IPS DF 4.7 (cell line): ENCODE data around the gene LTA4H.

Source experiments
- DNase-seq: peaks from one replicate; pipeline ENCODE4 v3.0.0-alpha.2; 2013; ENCODE audit warnings: low spot score; ENCODE audit errors: extremely low read depth

LTA4H gene

DNA sequence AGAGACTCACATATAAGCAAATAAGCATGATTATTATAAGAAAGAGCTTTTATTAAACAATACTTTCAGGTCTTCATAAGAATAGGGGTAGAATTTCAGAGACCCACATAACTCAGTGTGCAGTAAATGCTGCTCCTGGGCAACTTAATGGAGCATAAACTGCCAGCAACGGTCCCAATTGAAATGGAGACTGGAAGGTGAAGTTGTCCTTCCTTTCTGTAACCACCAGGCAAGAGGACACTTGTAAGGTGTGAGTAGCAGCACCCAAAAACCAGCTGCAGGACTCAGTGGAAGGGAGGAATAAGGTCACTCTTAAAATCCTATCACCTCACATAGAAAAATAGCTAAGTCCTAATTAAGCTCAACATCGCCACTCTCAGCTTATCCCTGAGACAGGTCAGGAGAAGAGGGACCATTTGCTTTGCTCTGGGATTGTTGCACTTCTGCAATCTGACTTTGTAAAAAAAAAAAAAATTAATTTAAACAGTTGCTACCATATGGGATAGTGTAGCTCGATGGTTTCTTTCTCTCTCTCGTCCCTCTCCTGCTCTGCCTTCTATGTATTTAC is 22.7 kb upstream of the LTA4H start:
- no peak for DNase-seq

GRCh38 chr12:96056646-96057455 is 21.5 kb upstream of the LTA4H start:
- DNase-seq: no peak

- no peak for DNase-seq
These were observed 18.8 kb upstream of the LTA4H start for GRCh38 chr12:96054244-96054610.

- DNase-seq: no peak
These were observed 18.3 kb upstream of the LTA4H start for GRCh38 chr12:96053476-96054243.

- DNase-seq: no peak
These were observed 16.5 kb upstream of the LTA4H start for GRCh38 chr12:96051756-96052485.

GRCh38 chr12:96050139-96050538 is 14.8 kb upstream of the LTA4H start:
- no peak for DNase-seq

DNA sequence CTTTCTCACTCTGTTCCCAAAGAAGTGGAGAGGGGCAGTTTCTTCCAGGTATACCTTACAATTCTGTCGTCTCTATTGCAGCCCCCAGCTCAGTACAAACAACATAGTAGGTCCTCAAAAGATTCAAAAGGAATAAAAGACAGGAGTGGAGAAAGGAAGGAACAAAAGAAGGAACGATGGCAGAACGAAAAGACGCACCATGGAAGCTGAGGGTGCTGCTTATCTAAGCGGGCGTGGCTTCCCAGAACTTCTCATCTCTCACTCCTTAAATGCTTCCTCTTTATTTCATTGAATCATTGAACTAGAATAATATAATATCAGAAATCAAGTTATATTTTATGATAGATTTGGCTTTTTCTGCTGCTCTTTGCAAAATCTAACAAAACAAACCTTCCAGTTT is 13.7 kb upstream of the LTA4H start:
- DNase-seq: no peak

- no peak for DNase-seq
These were observed 13.1 kb upstream of the LTA4H start for GRCh38 chr12:96048393-96048969.

- DNase-seq: no peak
These were observed 12.1 kb upstream of the LTA4H start for GRCh38 chr12:96047229-96048211.

GRCh38 chr12:96046543-96047228 is 11.3 kb upstream of the LTA4H start:
- DNase-seq: no peak

DNA sequence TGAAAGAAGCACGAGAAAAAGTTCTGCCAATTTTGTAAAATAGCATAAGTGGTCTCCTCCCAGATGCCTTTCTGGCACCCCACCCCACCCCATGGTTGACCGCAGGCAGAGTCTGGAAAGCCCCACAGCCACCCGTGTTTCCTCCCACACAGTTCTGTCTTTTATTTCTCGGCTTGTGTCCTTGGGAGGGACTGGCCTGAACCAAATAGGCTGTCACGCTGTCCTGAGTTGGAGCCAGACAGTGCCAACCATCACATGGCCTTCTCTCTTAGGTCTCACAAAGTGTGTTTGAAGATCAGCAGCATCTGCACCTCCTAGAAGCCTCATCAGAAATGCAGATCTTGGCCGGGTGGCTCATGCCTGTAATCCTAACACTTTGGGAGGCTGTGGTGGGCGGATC is 10.2 kb upstream of the LTA4H start:
- DNase-seq: no peak

GRCh38 chr12:96044943-96045290 is 9.5 kb upstream of the LTA4H start:
- DNase-seq: no peak

GRCh38 chr12:96044017-96044942 is 8.9 kb upstream of the LTA4H start:
- DNase-seq: no peak

GRCh38 chr12:96041181-96041580 is 5.8 kb upstream of the LTA4H start:
- DNase-seq: no peak

GRCh38 chr12:96040305-96041133 is 5.1 kb upstream of the LTA4H start:
- no peak for DNase-seq

GRCh38 chr12:96039516-96039915 is 4.1 kb upstream of the LTA4H start:
- no peak for DNase-seq

- DNase-seq: no peak
These were observed 1.5 kb upstream of the LTA4H start for GRCh38 chr12:96036765-96037455.
